CD4-positive, alpha-beta T cell (primary cell): ENCODE results near the gene JKAMP. TPM values are rescaled to one million over a fixed set of nuclear protein-coding genes. Genes with fewer than 3 reads are reported as not detected.

ENCODE experiments used
- ATAC-seq: fragments of 200-7000 bp; cut with Tn5 transposase; one replicate; pipeline ENCODE4 v1.10.0; 2022; ENCODE audit warnings: mild to moderate bottlenecking; ENCODE audit not compliant: poor library complexity
- CTCF ChIA-PET: fragments of 350-600 bp; sonication (Branson Sonifier 250); formaldehyde crosslinking; loops from one replicate; lab custom pipeline; 2021; ENCODE audit warnings: antibody characterized with exemption, inconsistent platforms; lab: Charles Lee
- POLR2A ChIA-PET: fragments of 350-600 bp; sonication (Branson Sonifier 250); formaldehyde crosslinking; loops from one replicate; lab custom pipeline; 2021; ENCODE audit warnings: antibody characterized with exemption, inconsistent platforms; lab: Charles Lee
- DNase-seq, 14 experiments: peaks; one replicate each; pipeline ENCODE4 v3.0.0-alpha.2; 2013 to 2020; ENCODE audit warnings: mixed read lengths in 2 of 14
- H3K27ac ChIP-seq, 2 donors: one replicate each; pipeline versions ENCODE4 v1.5.1 to v1.7.0; 2013; ENCODE audit warnings: low read length in 2 of 2, low read depth in 1 of 2, mild to moderate bottlenecking in 1 of 2
- H3K27me3 ChIP-seq, 2 experiments: 1 replicate in 1 of 2; 2 replicates in 1 of 2; pipeline versions ENCODE4 v1.6.1 to v1.7.0; 2013; ENCODE audit warnings: low read length in 2 of 2, control low read depth in 1 of 2, mild to moderate bottlenecking in 1 of 2, moderate library complexity in 1 of 2; ENCODE audit not compliant: insufficient read depth in 2 of 2, control insufficient read depth in 1 of 2
- H3K36me3 ChIP-seq: one replicate; pipeline ENCODE4 v1.6.1; 2013; ENCODE audit warnings: low read length, control low read depth; ENCODE audit not compliant: insufficient read depth
- H3K4me1 ChIP-seq: one replicate; pipeline ENCODE4 v1.6.1; 2013; ENCODE audit warnings: low read length, control low read depth; ENCODE audit not compliant: insufficient read depth
- H3K4me3 ChIP-seq: one replicate; pipeline ENCODE4 v1.5.1; 2013; ENCODE audit warnings: mild to moderate bottlenecking, low read length, moderate library complexity
- H3K9me3 ChIP-seq, 2 experiments: 1 replicate in 1 of 2; 2 replicates in 1 of 2; pipeline versions ENCODE4 v1.6.1 to v1.7.0; 2013; ENCODE audit warnings: low read length in 2 of 2, mild to moderate bottlenecking in 2 of 2, control low read depth in 1 of 2, moderate library complexity in 1 of 2; ENCODE audit not compliant: control insufficient read depth in 1 of 2, insufficient read depth in 1 of 2
- H3K27ac Mint-ChIP-seq: one replicate; pipeline ENCODE4 v1.8.0; 2020; ENCODE audit warnings: mixed read lengths
- H3K27me3 Mint-ChIP-seq: one replicate; pipeline ENCODE4 v1.8.0; 2021; ENCODE audit warnings: mixed read lengths
- H3K36me3 Mint-ChIP-seq: one replicate; pipeline ENCODE4 v1.8.0; 2021; ENCODE audit warnings: low read depth, mixed read lengths
- H3K4me1 Mint-ChIP-seq: one replicate; pipeline ENCODE4 v1.8.0; 2021; ENCODE audit warnings: low read depth, mixed read lengths
- H3K4me3 Mint-ChIP-seq: one replicate; pipeline ENCODE4 v1.8.0; 2020; ENCODE audit warnings: mild to moderate bottlenecking, mixed read lengths
- H3K9me3 Mint-ChIP-seq: one replicate; pipeline ENCODE4 v1.8.0; 2020; ENCODE audit warnings: mixed read lengths
- CTCF ChIP-seq: fragments of 200-600 bp; IDR thresholded peaks from one replicate; pipeline ENCODE4 v1.8.0; 2022; ENCODE audit warnings: antibody characterized with exemption, mild to moderate bottlenecking
- intact Hi-C, 2 experiments: fragments of 100-400 bp; cut with DNase I in 1 of 2; cut with micrococcal nuclease in 1 of 2; formaldehyde crosslinking; loops; one replicate each; pipeline versions ENCODE4 v1.15.1 to v1.9.0; 2023 to 2025; cut with DNase I, micrococcal nuclease
- total RNA-seq, 174 experiments: library from RNA in 2 of 174; stranded (reverse) in 2 of 174; gene quantifications; one replicate each; pipeline ENCODE4 v1.2.3 and lab custom pipeline; 2021 to 2026

The JKAMP gene
- total RNA-seq, 2 experiments from 2014 or later: 9.4 to 9.8 TPM

GRCh38 chr14:59484639-59485175, 390 bp downstream of the JKAMP start:
- POLR2A ChIA-PET: interaction anchor here (0.6 to 3.0 kb wide), 14 partner anchors 11 to 1240 kb away, joined by 3 to 42 read pairs (median 5); partner anchors contain the start of genes ARID4A, CCDC175, DAAM1 and GPR135

GRCh38 chr14:59490756-59491155, 6.4 kb downstream of the JKAMP start:
- Mint-ChIP-seq H3K9me3 (no peaks in the 10 kb centered on the region), H3K27me3 (no peaks in the 10 kb centered on the region), H3K27ac (no peak overlapping the region), H3K36me3 (peaks cover 83% of the 10 kb centered on the region), H3K4me3 (no peak overlapping the region), H3K4me1 (peaks cover 66% of the 10 kb centered on the region)
- no peak for TF ChIP-seq CTCF
- H3K27me3 ChIP-seq: no peaks in the 10 kb centered on the region
- intact Hi-C loops: loop anchor here in 1 of 2 experiments (5.0 kb wide), 1 partner anchor 33 kb away; no protein-coding TSS in a partner anchor
- ATAC-seq (no peak), DNase-seq (no peak)
- CTCF ChIA-PET: interaction anchor here (0.6 kb wide), 1 partner anchor 363 kb away, joined by 3 read pairs; no protein-coding TSS in a partner anchor
- POLR2A ChIA-PET: no interaction called here
- peaks cover 7% of the 10 kb centered on the region for H3K4me1 ChIP-seq
- peaks cover 65% of the 10 kb centered on the region for H3K36me3 ChIP-seq
- H3K27ac ChIP-seq: no peak overlapping the region
- H3K4me3 ChIP-seq: no peak overlapping the region
- no peaks in the 10 kb centered on the region for H3K9me3 ChIP-seq

More at GRCh38 chr14:59484639-59485175, 390 bp downstream of the JKAMP start:
- H3K36me3 Mint-ChIP-seq: peaks cover 40% of the 10 kb centered on the region
- peaks cover 80% of the 10 kb centered on the region for H3K4me1 Mint-ChIP-seq
- no peaks in the 10 kb centered on the region for H3K27me3 Mint-ChIP-seq
- H3K4me1 ChIP-seq: peaks cover 39% of the 10 kb centered on the region
- DNase-seq (no peak), ATAC-seq (peak; percentile 51)
- peak overlapping the region; percentile 99 for H3K4me3 Mint-ChIP-seq
- H3K27ac Mint-ChIP-seq: peak overlapping the region; percentile 96
- H3K9me3 Mint-ChIP-seq: no peaks in the 10 kb centered on the region
- H3K27ac ChIP-seq: peak overlapping the region; percentile 62 to 63
- peaks cover 18% of the 10 kb centered on the region for H3K36me3 ChIP-seq
- no peak for TF ChIP-seq CTCF
- H3K9me3 ChIP-seq: no peaks in the 10 kb centered on the region
- peak overlapping the region; percentile 99 for H3K4me3 ChIP-seq
- intact Hi-C loops: loop anchor here (2.0 to 10.0 kb wide), 9 partner anchors 20 to 1490 kb away; partner anchors contain the start of genes DAAM1 (in 2 of the 2), PCNX4 (in 2 of the 2), GPR135 (in 1 of the 2) and KIAA0586 (in 1 of the 2)
- H3K27me3 ChIP-seq: no peaks in the 10 kb centered on the region
- CTCF ChIA-PET: interaction anchor here (1.0 to 1.6 kb wide), 4 partner anchors 15 to 1054 kb away, joined by 3 to 7 read pairs (median 5); partner anchors contain the start of genes DAAM1 and GPR135

GRCh38 chr14:59492384-59492783, 8.1 kb downstream of the JKAMP start:
- Histone ChIP-seq H3K9me3 (no peaks in the 10 kb centered on the region), H3K4me3 (no peak overlapping the region), H3K27me3 (no peaks in the 10 kb centered on the region), H3K27ac (no peak overlapping the region), H3K4me1 (no peaks in the 10 kb centered on the region), H3K36me3 (peaks cover 67% of the 10 kb centered on the region)
- Mint-ChIP-seq H3K27me3 (no peaks in the 10 kb centered on the region), H3K36me3 (peaks cover 94% of the 10 kb centered on the region), H3K4me3 (no peak overlapping the region), H3K9me3 (no peaks in the 10 kb centered on the region), H3K4me1 (peaks cover 61% of the 10 kb centered on the region), H3K27ac (no peak overlapping the region)
- ATAC-seq (no peak), DNase-seq (no peak)
- no peak for TF ChIP-seq CTCF
- CTCF ChIA-PET: no interaction called here
- intact Hi-C loops: loop anchor here in 1 of 2 experiments (5.0 kb wide), 1 partner anchor 35 kb away; no protein-coding TSS in a partner anchor
- POLR2A ChIA-PET: no interaction called here
